Thoracic aorta (tissue), 2 donors: ENCODE data around the gene LONRF2. TPM values are rescaled to one million over a fixed set of nuclear protein-coding genes. Genes with fewer than 3 reads are reported as not detected.

Experiments
- ATAC-seq: fragments of 150-250 bp; one replicate; pipeline ENCODE4 v1.8.0; 2017; ENCODE audit warnings: low read depth; ENCODE audit not compliant: insufficient number of reproducible peaks, low FRiP score
- DNase-seq: peaks from one replicate; pipeline ENCODE4 v3.0.0-alpha.2; 2020; ENCODE audit warnings: low spot score
- H3K27ac ChIP-seq, 2 donors: fragments of 200-600 bp; sonication (generic); 1 replicate in 1 of 2; 2 replicates in 1 of 2; pipeline ENCODE4 v1.5.1; 2016; ENCODE audit warnings: mild to moderate bottlenecking in 2 of 2, moderate library complexity in 2 of 2
- H3K27me3 ChIP-seq: fragments of 200-600 bp; sonication (generic); replicated peaks from 2 replicates; pipeline ENCODE4 v1.6.0; 2016; ENCODE audit warnings: mild to moderate bottlenecking; ENCODE audit not compliant: insufficient read depth
- H3K36me3 ChIP-seq: fragments of 200-600 bp; sonication (generic); one replicate; pipeline ENCODE4 v1.5.1; 2016
- H3K4me1 ChIP-seq, 2 donors: fragments of 200-600 bp; sonication (generic); 1 replicate in 1 of 2; 2 replicates in 1 of 2; pipeline versions ENCODE4 v1.5.1 to v1.6.0; 2016; ENCODE audit warnings: low read depth in 2 of 2, mild to moderate bottlenecking in 1 of 2; ENCODE audit not compliant: control insufficient read depth in 1 of 2
- H3K4me3 ChIP-seq: fragments of 200-600 bp; sonication (generic); 2 replicates; pipeline ENCODE4 v1.5.1; 2016; ENCODE audit warnings: mild to moderate bottlenecking
- H3K9me3 ChIP-seq: fragments of 200-600 bp; sonication (generic); 2 replicates; pipeline ENCODE4 v1.5.1; 2016
- total RNA-seq, 2 donors: library from RNA; depleted of rRNA; stranded (reverse); fragments of >200 nt; gene quantifications; one replicate each; pipeline versions ENCODE4 v1.1.0 to v1.2.3, GENCODE V29; 2016
- TF ChIP-seq, protein P1 (sequence below): fragments of 200-600 bp; sonication (generic); IDR thresholded peaks from one replicate; pipeline ENCODE4 v1.5.1; 2019; ENCODE audit warnings: antibody characterized with exemption

Gene LONRF2
- total RNA-seq, 2 donors from 2014 or later: 7.0 to 17.4 TPM

DNA sequence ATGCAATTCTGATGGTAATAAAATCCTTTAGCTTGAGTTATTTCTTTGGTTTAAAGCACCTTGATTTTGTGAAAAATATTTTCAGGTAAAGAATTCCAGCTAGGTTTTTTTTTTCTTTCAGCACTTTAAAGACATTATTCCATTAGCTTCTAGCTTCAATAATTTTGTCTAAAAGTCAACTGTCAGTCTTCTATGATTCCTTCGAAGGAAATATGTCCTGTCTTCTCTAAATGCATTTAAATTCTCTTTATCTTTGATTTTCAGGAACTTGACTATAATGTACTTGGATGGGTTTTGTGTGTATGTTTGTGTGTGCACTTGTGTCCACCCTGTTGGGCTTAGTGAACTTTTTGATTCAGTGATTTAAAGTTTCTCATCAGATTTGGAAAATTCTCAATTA lies 4.7 kb downstream of the LONRF2 start:
- ATAC-seq: no peak
- no peak for DNase-seq
- Histone ChIP-seq H3K36me3 (no peaks in the 10 kb centered on the region), H3K27me3 (no peaks in the 10 kb centered on the region), H3K27ac (no peak overlapping the region), H3K9me3 (peaks cover 7% of the 10 kb centered on the region), H3K4me1 (peaks cover 0 to 10% of the 10 kb centered on the region in 2 donors), H3K4me3 (no peak overlapping the region)
- TF ChIP-seq, protein P1, sequence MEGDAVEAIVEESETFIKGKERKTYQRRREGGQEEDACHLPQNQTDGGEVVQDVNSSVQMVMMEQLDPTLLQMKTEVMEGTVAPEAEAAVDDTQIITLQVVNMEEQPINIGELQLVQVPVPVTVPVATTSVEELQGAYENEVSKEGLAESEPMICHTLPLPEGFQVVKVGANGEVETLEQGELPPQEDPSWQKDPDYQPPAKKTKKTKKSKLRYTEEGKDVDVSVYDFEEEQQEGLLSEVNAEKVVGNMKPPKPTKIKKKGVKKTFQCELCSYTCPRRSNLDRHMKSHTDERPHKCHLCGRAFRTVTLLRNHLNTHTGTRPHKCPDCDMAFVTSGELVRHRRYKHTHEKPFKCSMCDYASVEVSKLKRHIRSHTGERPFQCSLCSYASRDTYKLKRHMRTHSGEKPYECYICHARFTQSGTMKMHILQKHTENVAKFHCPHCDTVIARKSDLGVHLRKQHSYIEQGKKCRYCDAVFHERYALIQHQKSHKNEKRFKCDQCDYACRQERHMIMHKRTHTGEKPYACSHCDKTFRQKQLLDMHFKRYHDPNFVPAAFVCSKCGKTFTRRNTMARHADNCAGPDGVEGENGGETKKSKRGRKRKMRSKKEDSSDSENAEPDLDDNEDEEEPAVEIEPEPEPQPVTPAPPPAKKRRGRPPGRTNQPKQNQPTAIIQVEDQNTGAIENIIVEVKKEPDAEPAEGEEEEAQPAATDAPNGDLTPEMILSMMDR: no peak

GRCh38 chr2:100309973-100310719 lies 12.2 kb downstream of the LONRF2 start:
- no peaks in the 10 kb centered on the region for H3K27me3 ChIP-seq
- peaks cover 5% of the 10 kb centered on the region for H3K36me3 ChIP-seq
- peaks cover 0 to 10% of the 10 kb centered on the region in 2 donors for H3K4me1 ChIP-seq
- TF ChIP-seq, protein P1: no peak
- no peaks in the 10 kb centered on the region for H3K9me3 ChIP-seq
- no peak overlapping the region for H3K27ac ChIP-seq
- DNase-seq (no peak), ATAC-seq (no peak)
- H3K4me3 ChIP-seq: no peak overlapping the region

- TF ChIP-seq, protein P1: no peak
- Histone ChIP-seq H3K9me3 (no peaks in the 10 kb centered on the region), H3K4me3 (no peak overlapping the region), H3K27ac (no peak overlapping the region), H3K27me3 (no peaks in the 10 kb centered on the region), H3K36me3 (peaks cover 5% of the 10 kb centered on the region), H3K4me1 (peaks cover 0 to 10% of the 10 kb centered on the region in 2 donors)
- DNase-seq (no peak), ATAC-seq (no peak)
Measured at GRCh38 chr2:100309311-100309710, 13.0 kb downstream of the LONRF2 start.

GRCh38 chr2:100303744-100304143 lies 18.6 kb downstream of the LONRF2 start:
- H3K4me1 ChIP-seq: no peaks in the 10 kb centered on the region
- ATAC-seq: no peak
- TF ChIP-seq, protein P1: no peak
- no peak for DNase-seq
- no peak overlapping the region for H3K27ac ChIP-seq
- no peak overlapping the region for H3K4me3 ChIP-seq
- peaks cover 8% of the 10 kb centered on the region for H3K36me3 ChIP-seq
- no peaks in the 10 kb centered on the region for H3K9me3 ChIP-seq
- H3K27me3 ChIP-seq: no peaks in the 10 kb centered on the region

- Histone ChIP-seq H3K27ac (no peak overlapping the region), H3K27me3 (no peaks in the 10 kb centered on the region), H3K9me3 (no peaks in the 10 kb centered on the region), H3K36me3 (peaks cover 14% of the 10 kb centered on the region), H3K4me3 (no peak overlapping the region), H3K4me1 (no peaks in the 10 kb centered on the region)
- DNase-seq (no peak), ATAC-seq (no peak)
- TF ChIP-seq, protein P1: no peak
Measured at GRCh38 chr2:100302585-100302892, 19.8 kb downstream of the LONRF2 start.
